ENCODE results near the gene UQCC2.

UQCC2 gene

DNA sequence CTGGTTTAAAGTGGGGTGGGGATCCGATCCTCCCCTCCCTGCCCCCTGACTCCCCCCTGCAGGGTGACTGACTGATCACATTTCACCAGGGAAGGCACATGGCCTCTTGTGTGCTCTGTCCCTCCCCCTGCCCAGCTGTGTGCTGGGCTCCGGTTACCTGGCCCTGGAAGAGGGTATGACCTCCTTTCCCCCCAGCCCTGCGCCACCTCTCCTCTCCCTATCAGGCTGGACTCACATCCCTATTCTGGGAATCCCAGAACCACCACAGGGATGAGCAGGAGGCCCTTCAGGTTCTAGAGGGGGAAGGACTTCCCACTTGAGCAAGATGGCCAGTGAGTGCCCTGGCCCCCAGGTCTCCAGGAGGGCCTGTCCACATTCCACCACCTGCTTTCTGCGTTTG lies 37.3 kb upstream of the UQCC2 start (continued):
- TF ChIP-seq ESRRG (CRISPR knock-in tag; IDR thresholded peaks at IDR 0.05), result no peak

DNA sequence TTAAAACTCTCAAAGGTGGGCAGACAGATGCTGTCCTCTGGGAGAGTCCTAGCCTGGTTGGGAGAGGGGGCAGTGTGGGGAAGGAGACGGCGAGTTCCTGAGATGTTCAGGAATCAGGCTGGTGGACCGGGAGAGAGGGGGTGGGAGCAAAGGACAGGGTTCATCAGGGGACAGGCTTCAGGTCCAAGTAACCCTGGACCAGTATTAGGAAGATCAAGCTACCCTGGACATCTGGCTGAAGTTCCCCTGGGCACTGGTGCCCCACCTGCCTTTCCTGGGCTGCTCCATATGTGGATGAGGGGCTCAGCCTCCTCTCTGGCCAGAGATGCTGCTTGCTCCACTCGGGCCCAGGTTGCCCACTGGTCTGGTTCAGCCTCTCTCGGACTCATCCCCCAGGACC lies 36.3 kb upstream of the UQCC2 start:
- ATAC-seq, result no peak
- TF ChIP-seq ESRRG (CRISPR knock-in tag; IDR thresholded peaks at IDR 0.05) (no peak), ZNF8 (CRISPR knock-in tag; IDR thresholded peaks at IDR 0.05) (no peak), OSR1 (CRISPR knock-in tag; IDR thresholded peaks at IDR 0.05) (no peak), CSDC2 (CRISPR knock-in tag; IDR thresholded peaks at IDR 0.05) (no peak), ZFP3 (CRISPR knock-in tag; IDR thresholded peaks at IDR 0.05) (no peak), ZFP30 (CRISPR knock-in tag; IDR thresholded peaks at IDR 0.05) (no peak), TCF4 (CRISPR knock-in tag; IDR thresholded peaks at IDR 0.05; ENCODE audit: borderline replicate concordance) (no peak), PPARA (CRISPR knock-in tag; IDR thresholded peaks at IDR 0.05; ENCODE audit: borderline replicate concordance) (no peak), TOX (CRISPR knock-in tag; IDR thresholded peaks at IDR 0.05; ENCODE audit: borderline replicate concordance) (no peak)
- TF ChIP-seq, protein P1, sequence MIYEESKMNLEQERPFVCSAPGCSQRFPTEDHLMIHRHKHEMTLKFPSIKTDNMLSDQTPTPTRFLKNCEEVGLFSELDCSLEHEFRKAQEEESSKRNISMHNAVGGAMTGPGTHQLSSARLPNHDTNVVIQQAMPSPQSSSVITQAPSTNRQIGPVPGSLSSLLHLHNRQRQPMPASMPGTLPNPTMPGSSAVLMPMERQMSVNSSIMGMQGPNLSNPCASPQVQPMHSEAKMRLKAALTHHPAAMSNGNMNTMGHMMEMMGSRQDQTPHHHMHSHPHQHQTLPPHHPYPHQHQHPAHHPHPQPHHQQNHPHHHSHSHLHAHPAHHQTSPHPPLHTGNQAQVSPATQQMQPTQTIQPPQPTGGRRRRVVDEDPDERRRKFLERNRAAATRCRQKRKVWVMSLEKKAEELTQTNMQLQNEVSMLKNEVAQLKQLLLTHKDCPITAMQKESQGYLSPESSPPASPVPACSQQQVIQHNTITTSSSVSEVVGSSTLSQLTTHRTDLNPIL (CRISPR knock-in tag; IDR thresholded peaks at IDR 0.05; ENCODE audit: low read depth), result no peak

DNA sequence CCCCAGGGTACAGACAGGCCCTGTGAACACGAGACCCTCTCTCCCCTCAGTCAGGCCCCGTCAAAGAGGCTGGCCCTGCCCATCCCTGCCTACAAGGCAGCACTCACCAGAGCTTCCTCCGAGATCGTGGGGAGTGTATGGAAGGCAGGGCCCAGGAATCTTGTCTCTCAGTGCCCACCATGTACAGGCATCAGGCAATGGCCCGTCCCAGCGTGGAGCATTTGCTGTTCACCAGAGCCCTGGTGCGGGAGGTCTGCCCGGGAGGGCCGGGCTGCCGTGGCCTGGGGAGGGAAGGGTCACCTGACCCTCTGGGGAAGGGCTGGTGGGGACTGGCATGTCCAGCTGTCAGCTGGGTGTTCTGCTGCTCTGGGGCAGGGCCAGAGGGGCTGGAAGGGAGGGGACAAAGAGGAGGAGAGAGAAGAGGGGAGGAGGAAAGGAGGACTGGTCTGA lies 35.2 kb upstream of the UQCC2 start, which contains the start of gene IP6K3:
TSS of gene IP6K3 (minus strand) at position 255 of the 450 bp plus-strand sequence. CDS start 11,429 bp downstream, outside the sequence.
- TF ChIP-seq RARB (CRISPR knock-in tag; IDR thresholded peaks at IDR 0.05) (no peak), PPARA (CRISPR knock-in tag; IDR thresholded peaks at IDR 0.05; ENCODE audit: borderline replicate concordance) (no peak), ARNTL (CRISPR knock-in tag; IDR thresholded peaks at IDR 0.05; ENCODE audit: borderline replicate concordance, low read depth) (no peak), ZNF70 (CRISPR knock-in tag; IDR thresholded peaks at IDR 0.05) (no peak), ZNF8 (CRISPR knock-in tag; IDR thresholded peaks at IDR 0.05) (no peak)
- TF ChIP-seq, protein P2, sequence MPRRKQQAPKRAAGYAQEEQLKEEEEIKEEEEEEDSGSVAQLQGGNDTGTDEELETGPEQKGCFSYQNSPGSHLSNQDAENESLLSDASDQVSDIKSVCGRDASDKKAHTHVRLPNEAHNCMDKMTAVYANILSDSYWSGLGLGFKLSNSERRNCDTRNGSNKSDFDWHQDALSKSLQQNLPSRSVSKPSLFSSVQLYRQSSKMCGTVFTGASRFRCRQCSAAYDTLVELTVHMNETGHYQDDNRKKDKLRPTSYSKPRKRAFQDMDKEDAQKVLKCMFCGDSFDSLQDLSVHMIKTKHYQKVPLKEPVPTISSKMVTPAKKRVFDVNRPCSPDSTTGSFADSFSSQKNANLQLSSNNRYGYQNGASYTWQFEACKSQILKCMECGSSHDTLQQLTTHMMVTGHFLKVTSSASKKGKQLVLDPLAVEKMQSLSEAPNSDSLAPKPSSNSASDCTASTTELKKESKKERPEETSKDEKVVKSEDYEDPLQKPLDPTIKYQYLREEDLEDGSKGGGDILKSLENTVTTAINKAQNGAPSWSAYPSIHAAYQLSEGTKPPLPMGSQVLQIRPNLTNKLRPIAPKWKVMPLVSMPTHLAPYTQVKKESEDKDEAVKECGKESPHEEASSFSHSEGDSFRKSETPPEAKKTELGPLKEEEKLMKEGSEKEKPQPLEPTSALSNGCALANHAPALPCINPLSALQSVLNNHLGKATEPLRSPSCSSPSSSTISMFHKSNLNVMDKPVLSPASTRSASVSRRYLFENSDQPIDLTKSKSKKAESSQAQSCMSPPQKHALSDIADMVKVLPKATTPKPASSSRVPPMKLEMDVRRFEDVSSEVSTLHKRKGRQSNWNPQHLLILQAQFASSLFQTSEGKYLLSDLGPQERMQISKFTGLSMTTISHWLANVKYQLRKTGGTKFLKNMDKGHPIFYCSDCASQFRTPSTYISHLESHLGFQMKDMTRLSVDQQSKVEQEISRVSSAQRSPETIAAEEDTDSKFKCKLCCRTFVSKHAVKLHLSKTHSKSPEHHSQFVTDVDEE (CRISPR knock-in tag; IDR thresholded peaks at IDR 0.05), result no peak
- TF ChIP-seq, protein P3, sequence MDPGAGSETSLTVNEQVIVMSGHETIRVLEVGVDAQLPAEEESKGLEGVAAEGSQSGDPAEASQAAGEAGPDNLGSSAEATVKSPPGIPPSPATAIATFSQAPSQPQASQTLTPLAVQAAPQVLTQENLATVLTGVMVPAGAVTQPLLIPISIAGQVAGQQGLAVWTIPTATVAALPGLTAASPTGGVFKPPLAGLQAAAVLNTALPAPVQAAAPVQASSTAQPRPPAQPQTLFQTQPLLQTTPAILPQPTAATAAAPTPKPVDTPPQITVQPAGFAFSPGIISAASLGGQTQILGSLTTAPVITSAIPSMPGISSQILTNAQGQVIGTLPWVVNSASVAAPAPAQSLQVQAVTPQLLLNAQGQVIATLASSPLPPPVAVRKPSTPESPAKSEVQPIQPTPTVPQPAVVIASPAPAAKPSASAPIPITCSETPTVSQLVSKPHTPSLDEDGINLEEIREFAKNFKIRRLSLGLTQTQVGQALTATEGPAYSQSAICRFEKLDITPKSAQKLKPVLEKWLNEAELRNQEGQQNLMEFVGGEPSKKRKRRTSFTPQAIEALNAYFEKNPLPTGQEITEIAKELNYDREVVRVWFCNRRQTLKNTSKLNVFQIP (CRISPR knock-in tag; IDR thresholded peaks at IDR 0.05; ENCODE audit: borderline replicate concordance, low read depth), result no peak
- TF ChIP-seq, protein P4, sequence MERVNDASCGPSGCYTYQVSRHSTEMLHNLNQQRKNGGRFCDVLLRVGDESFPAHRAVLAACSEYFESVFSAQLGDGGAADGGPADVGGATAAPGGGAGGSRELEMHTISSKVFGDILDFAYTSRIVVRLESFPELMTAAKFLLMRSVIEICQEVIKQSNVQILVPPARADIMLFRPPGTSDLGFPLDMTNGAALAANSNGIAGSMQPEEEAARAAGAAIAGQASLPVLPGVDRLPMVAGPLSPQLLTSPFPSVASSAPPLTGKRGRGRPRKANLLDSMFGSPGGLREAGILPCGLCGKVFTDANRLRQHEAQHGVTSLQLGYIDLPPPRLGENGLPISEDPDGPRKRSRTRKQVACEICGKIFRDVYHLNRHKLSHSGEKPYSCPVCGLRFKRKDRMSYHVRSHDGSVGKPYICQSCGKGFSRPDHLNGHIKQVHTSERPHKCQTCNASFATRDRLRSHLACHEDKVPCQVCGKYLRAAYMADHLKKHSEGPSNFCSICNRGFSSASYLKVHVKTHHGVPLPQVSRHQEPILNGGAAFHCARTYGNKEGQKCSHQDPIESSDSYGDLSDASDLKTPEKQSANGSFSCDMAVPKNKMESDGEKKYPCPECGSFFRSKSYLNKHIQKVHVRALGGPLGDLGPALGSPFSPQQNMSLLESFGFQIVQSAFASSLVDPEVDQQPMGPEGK (CRISPR knock-in tag; IDR thresholded peaks at IDR 0.05; ENCODE audit: borderline replicate concordance), result no peak
- peak; percentile 6; the same call in 1 of the 3 replicates for ATAC-seq

DNA sequence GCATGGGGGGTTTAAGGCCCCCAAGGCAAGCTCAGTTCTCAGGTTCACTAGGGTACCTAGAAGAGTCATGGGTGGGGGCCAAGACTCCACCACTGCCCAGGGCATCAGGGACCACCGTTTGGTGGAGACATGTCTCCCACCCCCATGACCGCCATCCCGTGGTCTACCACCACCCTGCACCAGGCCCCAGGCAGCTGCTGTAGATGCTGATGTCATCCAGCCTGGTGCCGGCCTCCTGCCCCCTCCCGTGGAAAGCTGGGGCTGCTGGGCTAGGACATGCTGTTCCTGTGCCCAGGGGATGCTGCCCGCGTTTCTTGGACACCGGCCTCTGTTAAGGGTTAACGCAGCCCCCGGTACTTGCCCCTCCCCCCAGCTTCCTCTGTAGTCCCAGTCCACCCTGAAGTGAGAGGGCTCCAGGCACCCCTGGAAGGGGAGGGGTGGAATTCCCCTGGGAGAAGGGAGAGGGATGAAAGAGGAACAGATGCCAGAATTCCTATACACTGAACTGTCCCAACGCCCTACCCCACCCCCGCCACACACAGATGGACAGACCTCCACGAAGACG lies 34.6 kb upstream of the UQCC2 start:
- peak; percentile 41 for ATAC-seq
- no peak for TF ChIP-seq ZNF8 (CRISPR knock-in tag; IDR thresholded peaks at IDR 0.05)
- TF ChIP-seq, protein P3 (CRISPR knock-in tag; IDR thresholded peaks at IDR 0.05; ENCODE audit: borderline replicate concordance, low read depth), result no peak
- TF ChIP-seq PPARA (CRISPR knock-in tag; IDR thresholded peaks at IDR 0.05; ENCODE audit: borderline replicate concordance), result no peak
- TF ChIP-seq, protein P4 (CRISPR knock-in tag; IDR thresholded peaks at IDR 0.05; ENCODE audit: borderline replicate concordance), result no peak
- no peak for TF ChIP-seq ARNTL (CRISPR knock-in tag; IDR thresholded peaks at IDR 0.05; ENCODE audit: borderline replicate concordance, low read depth)
- TF ChIP-seq SNAI2 (CRISPR knock-in tag; IDR thresholded peaks at IDR 0.05), result no peak
- no peak for TF ChIP-seq ZNF565 (CRISPR knock-in tag; conservative IDR thresholded peaks at IDR 0.05; ENCODE audit: low read depth)
- TF ChIP-seq ZFP3 (CRISPR knock-in tag; IDR thresholded peaks at IDR 0.05), result no peak
- TF ChIP-seq OSR1 (CRISPR knock-in tag; IDR thresholded peaks at IDR 0.05), result no peak
- TF ChIP-seq ZNF70 (CRISPR knock-in tag; IDR thresholded peaks at IDR 0.05), result no peak
- TF ChIP-seq, protein P1 (CRISPR knock-in tag; IDR thresholded peaks at IDR 0.05; ENCODE audit: low read depth), result no peak
